OCI-LY1 (cell line): ENCODE data around the gene MAPKBP1.

Source experiments
- CTCF ChIP-seq: fragments of 200-600 bp; sonication (generic), shearing (Covaris generic); IDR thresholded peaks from 2 replicates; pipeline ENCODE4 v1.5.1; 2017; ENCODE audit warnings: mild to moderate bottlenecking, antibody characterized with exemption, low read length, moderate library complexity, mixed read lengths
- EZH2 ChIP-seq: fragments of 200-600 bp; sonication (generic), shearing (Covaris generic); IDR thresholded peaks from 2 replicates; pipeline ENCODE4 v1.8.0; 2017; ENCODE audit warnings: borderline replicate concordance, mixed run types, mild to moderate bottlenecking, antibody characterized with exemption, low read length, moderate library complexity, mixed read lengths

GRCh38 chr15:41848631-41849030 is 74.3 kb downstream of the MAPKBP1 start:
- no peak for TF ChIP-seq CTCF
- TF ChIP-seq EZH2 = no peak
